Epithelial cell of proximal tubule (primary cell): Measurements from ENCODE around the gene CPNE2. TPM values are rescaled to one million over a fixed set of nuclear protein-coding genes. Genes with fewer than 3 reads are reported as not detected.
A peak's percentile ranks its signal among the peaks of the same experiment; 100 is the strongest.
"Not testable (repeated sequence)": the region's sequence is repeated elsewhere in the genome, so short reads cannot be mapped to it uniquely, and the experiment has no call there.

Experiments
- DNase-seq: peaks from one replicate; pipeline ENCODE4 v3.0.0-alpha.2; 2011; ENCODE audit warnings: low read depth
- H3K4me3 ChIP-seq: 2 replicates; pipeline ENCODE4 v1.5.1; 2011; ENCODE audit warnings: low read depth, mild to moderate bottlenecking, low read length
- CTCF ChIP-seq: conservative IDR thresholded peaks from 2 replicates; pipeline ENCODE4 v1.5.1; 2012; ENCODE audit warnings: low read depth, mild to moderate bottlenecking, low read length
- total RNA-seq: library from RNA; depleted of rRNA; stranded (reverse); fragments of >200 nt; gene quantifications from 2 replicates; pipeline ENCODE4 v1.2.3, GENCODE V29; 2015

CPNE2 gene
- total RNA-seq, 1 donor from 2014 or later = 44.9 TPM

GRCh38 chr16:57179215-57179828 is 86.9 kb downstream of the CPNE2 start:
- DNase-seq = no peak
- no peak for TF ChIP-seq CTCF
- no peak overlapping the region for H3K4me3 ChIP-seq

GRCh38 chr16:57184113-57184512 is 91.7 kb downstream of the CPNE2 start:
- no peak for DNase-seq
- TF ChIP-seq CTCF = no peak
- no peak overlapping the region for H3K4me3 ChIP-seq

GRCh38 chr16:57184887-57185445 is 92.6 kb downstream of the CPNE2 start:
- DNase-seq = no peak
- H3K4me3 ChIP-seq = peak overlapping the region; percentile 88
- no peak for TF ChIP-seq CTCF

- TF ChIP-seq CTCF = no peak
- peak overlapping the region; percentile 88 for H3K4me3 ChIP-seq
- no peak for DNase-seq
Measured at GRCh38 chr16:57185446-57185944, 93.1 kb downstream of the CPNE2 start.

- H3K4me3 ChIP-seq = peak within 1 kb of the TSS; percentile 88
- TF ChIP-seq CTCF = no peak
- peak; percentile 89 for DNase-seq
Measured at GRCh38 chr16:57185945-57186871, 93.8 kb downstream of the CPNE2 start, which contains the start of the genes PSME3IP1 and RSPRY1. PSME3IP1 (minus strand) TSS chr16:57186039; CDS start chr16:57173854, 12,185 bp downstream. RSPRY1 (plus strand) TSS chr16:57186329; CDS start chr16:57204659, 18,330 bp downstream.

GRCh38 chr16:57186872-57187854 is 94.8 kb downstream of the CPNE2 start:
- DNase-seq = no peak
- H3K4me3 ChIP-seq = peak overlapping the region; percentile 88
- TF ChIP-seq CTCF = no peak

- not testable (repeated sequence) for DNase-seq
- H3K4me3 ChIP-seq = peak overlapping the region; percentile 88
Measured at GRCh38 chr16:57187902-57188710, 95.7 kb downstream of the CPNE2 start.
